ENCODE data around the gene MREG.

DNA sequence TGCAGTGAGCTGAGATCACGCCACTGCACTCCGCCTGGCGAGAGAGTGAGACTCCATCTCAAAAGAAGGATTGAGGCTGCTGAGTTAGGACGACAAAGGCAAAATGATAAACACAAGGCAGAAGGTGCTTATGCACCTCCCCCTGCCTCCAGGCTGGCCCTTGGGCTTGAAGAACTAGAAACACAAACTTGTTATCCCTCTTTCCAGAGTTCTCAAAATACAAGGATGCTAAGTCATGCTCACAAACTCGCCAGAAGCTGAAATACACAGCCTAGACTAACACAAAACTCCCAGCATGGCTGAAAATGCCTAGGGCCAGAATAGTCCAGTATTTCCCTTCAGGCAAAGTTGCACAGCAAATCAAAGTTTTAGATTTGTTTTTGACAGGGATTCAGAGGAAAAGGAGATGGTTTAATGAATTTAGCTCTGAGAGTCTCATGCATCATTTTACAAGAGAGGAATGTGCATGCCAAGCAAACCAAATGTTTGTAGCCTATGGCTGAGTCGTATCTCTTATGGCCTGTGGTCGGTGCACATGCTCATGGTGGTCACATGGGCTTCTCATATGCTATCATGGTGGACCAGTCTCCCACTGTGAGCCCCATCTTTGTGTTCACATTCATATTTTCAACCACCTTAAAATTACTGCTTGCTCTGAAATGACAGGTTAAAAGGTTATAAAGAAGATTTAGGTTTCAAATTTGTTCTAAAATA, 16.2 kb upstream of the MREG start:
- TF ChIP-seq, protein P1, sequence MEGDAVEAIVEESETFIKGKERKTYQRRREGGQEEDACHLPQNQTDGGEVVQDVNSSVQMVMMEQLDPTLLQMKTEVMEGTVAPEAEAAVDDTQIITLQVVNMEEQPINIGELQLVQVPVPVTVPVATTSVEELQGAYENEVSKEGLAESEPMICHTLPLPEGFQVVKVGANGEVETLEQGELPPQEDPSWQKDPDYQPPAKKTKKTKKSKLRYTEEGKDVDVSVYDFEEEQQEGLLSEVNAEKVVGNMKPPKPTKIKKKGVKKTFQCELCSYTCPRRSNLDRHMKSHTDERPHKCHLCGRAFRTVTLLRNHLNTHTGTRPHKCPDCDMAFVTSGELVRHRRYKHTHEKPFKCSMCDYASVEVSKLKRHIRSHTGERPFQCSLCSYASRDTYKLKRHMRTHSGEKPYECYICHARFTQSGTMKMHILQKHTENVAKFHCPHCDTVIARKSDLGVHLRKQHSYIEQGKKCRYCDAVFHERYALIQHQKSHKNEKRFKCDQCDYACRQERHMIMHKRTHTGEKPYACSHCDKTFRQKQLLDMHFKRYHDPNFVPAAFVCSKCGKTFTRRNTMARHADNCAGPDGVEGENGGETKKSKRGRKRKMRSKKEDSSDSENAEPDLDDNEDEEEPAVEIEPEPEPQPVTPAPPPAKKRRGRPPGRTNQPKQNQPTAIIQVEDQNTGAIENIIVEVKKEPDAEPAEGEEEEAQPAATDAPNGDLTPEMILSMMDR (IDR thresholded peaks at IDR 0.05; ENCODE audit: low read depth, low read length), result no peak
- TF ChIP-seq POLR2A (IDR thresholded peaks at IDR 0.05; ENCODE audit: extremely low read depth, insufficient read length), result no peak

Data from NB4 (cell line).